Measurements from ENCODE around the gene SNAPC4. TPM values are rescaled to one million over a fixed set of nuclear protein-coding genes. Genes with fewer than 3 reads are reported as not detected.

Gene SNAPC4
- total and polyA plus RNA-seq, 4 experiments from 2014 or later = 0.35 to 15.4 (median 7.6) TPM

- peak in 1 of 5 donors; percentile 13 for DNase-seq
- POLR2A ChIA-PET (ENCODE audit: partially characterized antibody) = interaction anchor here (2.2 to 4.3 kb wide), 3 partner anchors 11 to 35 kb away, joined by 9 to 36 read pairs (median 27); partner anchors contain the start of genes DNLZ, ENTR1 and PMPCA
- H3K4me1 ChIP-seq (ENCODE audit: insufficient read depth, low read length) = peaks cover 32% of the 10 kb centered on the region
- Mint-ChIP-seq H3K27me3 (no peaks in the 10 kb centered on the region), H3K36me3 (peaks cover 11 to 18% of the 10 kb centered on the region in 2 donors), H3K9me3 (no peaks in the 10 kb centered on the region), H3K4me3 (peak overlapping the region; percentile 23 to 90 (median 88)), H3K4me1 (peaks cover 11 to 31% (median 21%) of the 10 kb centered on the region in 4 donors), H3K27ac (peak overlapping the region in 3 of 7 donors; percentile 23 to 57 (median 42))
- peaks cover 35% of the 10 kb centered on the region for H3K36me3 ChIP-seq (ENCODE audit: insufficient read depth, low read length)
- H3K9me3 ChIP-seq (ENCODE audit: control insufficient read depth in 1 of 2, low read length in 2 of 2) = no peaks in the 10 kb centered on the region
- CTCF ChIA-PET (ENCODE audit: partially characterized antibody) = interaction anchor here (0.6 to 0.9 kb wide), 2 partner anchors 11 to 13 kb away, joined by 3 read pairs; no protein-coding TSS in a partner anchor
- H3K27me3 ChIP-seq (ENCODE audit: insufficient read depth, low read length) = no peaks in the 10 kb centered on the region
- H3K4me3 ChIP-seq (ENCODE audit: low read length in 2 of 2) = no peak overlapping the region
- intact Hi-C loops (cut with micrococcal nuclease) = no loop called here
- H3K27ac ChIP-seq (ENCODE audit: low read depth, low read length) = no peak overlapping the region
Observed at GRCh38 chr9:136398286-136398685, 1.7 kb downstream of the SNAPC4 start.

GRCh38 chr9:136397643-136398042, 2.3 kb downstream of the SNAPC4 start:
- Mint-ChIP-seq H3K36me3 (peaks cover 11 to 18% of the 10 kb centered on the region in 2 donors), H3K27ac (no peak overlapping the region), H3K27me3 (no peaks in the 10 kb centered on the region), H3K4me3 (peak overlapping the region in 1 of 8 donors; percentile 83), H3K9me3 (no peaks in the 10 kb centered on the region), H3K4me1 (peaks cover 10 to 29% (median 19%) of the 10 kb centered on the region in 4 donors)
- no peak overlapping the region for H3K4me3 ChIP-seq (ENCODE audit: low read length in 2 of 2)
- peaks cover 35% of the 10 kb centered on the region for H3K36me3 ChIP-seq (ENCODE audit: insufficient read depth, low read length)
- H3K27me3 ChIP-seq (ENCODE audit: insufficient read depth, low read length) = no peaks in the 10 kb centered on the region
- DNase-seq = peak in 1 of 5 donors; percentile 12
- ChIA-PET POLR2A (ENCODE audit: partially characterized antibody) (interaction anchor here (2.2 kb wide), 1 partner anchor 34 kb away, joined by 9 read pairs; the partner anchor contains the start of gene DNLZ), CTCF (ENCODE audit: partially characterized antibody) (interaction anchor here (0.6 kb wide), 1 partner anchor 12 kb away, joined by 3 read pairs; no protein-coding TSS in a partner anchor)
- intact Hi-C loops (cut with micrococcal nuclease) = no loop called here
- no peaks in the 10 kb centered on the region for H3K9me3 ChIP-seq (ENCODE audit: control insufficient read depth in 1 of 2, low read length in 2 of 2)
- H3K4me1 ChIP-seq (ENCODE audit: insufficient read depth, low read length) = peaks cover 25% of the 10 kb centered on the region
- H3K27ac ChIP-seq (ENCODE audit: low read depth, low read length) = no peak overlapping the region

DNA sequence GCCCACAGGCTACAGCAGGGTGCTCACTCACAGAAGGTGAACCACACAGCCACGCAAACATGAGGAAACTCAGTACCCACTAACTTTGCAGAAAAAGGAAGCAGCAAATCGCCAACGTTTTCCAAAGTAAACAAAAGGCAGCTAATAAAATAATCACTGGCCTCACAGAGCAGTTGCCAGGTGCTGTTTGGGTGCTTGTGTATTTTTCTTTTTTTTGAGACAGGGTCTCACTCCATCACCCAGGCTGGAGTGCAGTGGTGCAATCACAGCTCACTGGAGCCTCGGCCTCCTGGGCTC, 3.8 kb downstream of the SNAPC4 start:
- Mint-ChIP-seq H3K4me3 (no peak overlapping the region), H3K27me3 (no peaks in the 10 kb centered on the region), H3K4me1 (peaks cover 7 to 20% (median 13%) of the 10 kb centered on the region in 4 donors), H3K9me3 (no peaks in the 10 kb centered on the region), H3K27ac (no peak overlapping the region), H3K36me3 (peaks cover 18 to 30% of the 10 kb centered on the region in 2 donors)
- ChIA-PET POLR2A (ENCODE audit: partially characterized antibody) (interaction anchor here (2.2 kb wide), 1 partner anchor 33 kb away, joined by 9 read pairs; the partner anchor contains the start of gene DNLZ), CTCF (ENCODE audit: partially characterized antibody) (interaction anchor here (1.6 kb wide), 1 partner anchor 32 kb away, joined by 7 read pairs; the partner anchor contains the start of gene DNLZ)
- Histone ChIP-seq H3K9me3 (ENCODE audit: control insufficient read depth in 1 of 2, low read length in 2 of 2) (no peaks in the 10 kb centered on the region), H3K4me1 (ENCODE audit: insufficient read depth, low read length) (peaks cover 22% of the 10 kb centered on the region), H3K27me3 (ENCODE audit: insufficient read depth, low read length) (no peaks in the 10 kb centered on the region), H3K36me3 (ENCODE audit: insufficient read depth, low read length) (peaks cover 40% of the 10 kb centered on the region), H3K27ac (ENCODE audit: low read depth, low read length) (no peak overlapping the region), H3K4me3 (ENCODE audit: low read length in 2 of 2) (no peak overlapping the region)
- no peak for DNase-seq
- intact Hi-C loops (cut with micrococcal nuclease) = no loop called here

GRCh38 chr9:136395345-136396218, 4.4 kb downstream of the SNAPC4 start:
- POLR2A ChIA-PET (ENCODE audit: partially characterized antibody) = no interaction called here
- Mint-ChIP-seq H3K4me3 (peak overlapping the region in 1 of 8 donors; percentile 45), H3K9me3 (no peaks in the 10 kb centered on the region), H3K27me3 (no peaks in the 10 kb centered on the region), H3K36me3 (peaks cover 23 to 34% of the 10 kb centered on the region in 2 donors), H3K4me1 (peaks cover 7 to 17% (median 12%) of the 10 kb centered on the region in 4 donors), H3K27ac (no peak overlapping the region)
- Histone ChIP-seq H3K4me1 (ENCODE audit: insufficient read depth, low read length) (peaks cover 20% of the 10 kb centered on the region), H3K4me3 (ENCODE audit: low read length in 2 of 2) (no peak overlapping the region), H3K27ac (ENCODE audit: low read depth, low read length) (no peak overlapping the region), H3K27me3 (ENCODE audit: insufficient read depth, low read length) (no peaks in the 10 kb centered on the region), H3K36me3 (ENCODE audit: insufficient read depth, low read length) (peaks cover 40% of the 10 kb centered on the region), H3K9me3 (ENCODE audit: control insufficient read depth in 1 of 2, low read length in 2 of 2) (no peaks in the 10 kb centered on the region)
- intact Hi-C loops (cut with micrococcal nuclease) = no loop called here
- peak in 1 of 5 donors; percentile 29 for DNase-seq
- CTCF ChIA-PET (ENCODE audit: partially characterized antibody) = interaction anchor here (1.6 kb wide), 1 partner anchor 32 kb away, joined by 7 read pairs; the partner anchor contains the start of gene DNLZ

DNA sequence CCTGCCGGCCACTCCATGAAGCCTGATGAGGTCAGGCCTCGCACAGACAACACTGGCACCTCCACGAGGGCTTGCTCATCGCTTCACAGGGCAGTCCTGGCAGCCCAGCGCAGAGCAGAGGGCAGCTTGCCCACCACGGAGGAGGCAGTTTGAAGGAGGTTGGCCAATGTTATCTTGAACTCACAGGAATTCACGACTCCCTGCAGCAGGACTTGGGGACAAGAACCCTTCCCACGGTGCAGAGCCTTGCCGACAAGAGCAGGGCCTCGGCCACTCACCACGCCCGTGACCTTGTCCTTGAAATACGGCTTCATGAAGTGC, 5.0 kb downstream of the SNAPC4 start:
- Mint-ChIP-seq H3K4me1 (peaks cover 7 to 14% (median 12%) of the 10 kb centered on the region in 4 donors), H3K9me3 (no peaks in the 10 kb centered on the region), H3K27ac (no peak overlapping the region), H3K36me3 (peaks cover 24 to 35% of the 10 kb centered on the region in 2 donors), H3K4me3 (no peak overlapping the region), H3K27me3 (no peaks in the 10 kb centered on the region)
- no peak for DNase-seq
- H3K27me3 ChIP-seq (ENCODE audit: insufficient read depth, low read length) = no peaks in the 10 kb centered on the region
- intact Hi-C loops (cut with micrococcal nuclease) = no loop called here
- H3K27ac ChIP-seq (ENCODE audit: low read depth, low read length) = no peak overlapping the region
- peaks cover 15% of the 10 kb centered on the region for H3K4me1 ChIP-seq (ENCODE audit: insufficient read depth, low read length)
- no peaks in the 10 kb centered on the region for H3K9me3 ChIP-seq (ENCODE audit: control insufficient read depth in 1 of 2, low read length in 2 of 2)
- POLR2A ChIA-PET (ENCODE audit: partially characterized antibody) = no interaction called here
- CTCF ChIA-PET (ENCODE audit: partially characterized antibody) = no interaction called here
- peaks cover 40% of the 10 kb centered on the region for H3K36me3 ChIP-seq (ENCODE audit: insufficient read depth, low read length)
- H3K4me3 ChIP-seq (ENCODE audit: low read length in 2 of 2) = no peak overlapping the region

DNA sequence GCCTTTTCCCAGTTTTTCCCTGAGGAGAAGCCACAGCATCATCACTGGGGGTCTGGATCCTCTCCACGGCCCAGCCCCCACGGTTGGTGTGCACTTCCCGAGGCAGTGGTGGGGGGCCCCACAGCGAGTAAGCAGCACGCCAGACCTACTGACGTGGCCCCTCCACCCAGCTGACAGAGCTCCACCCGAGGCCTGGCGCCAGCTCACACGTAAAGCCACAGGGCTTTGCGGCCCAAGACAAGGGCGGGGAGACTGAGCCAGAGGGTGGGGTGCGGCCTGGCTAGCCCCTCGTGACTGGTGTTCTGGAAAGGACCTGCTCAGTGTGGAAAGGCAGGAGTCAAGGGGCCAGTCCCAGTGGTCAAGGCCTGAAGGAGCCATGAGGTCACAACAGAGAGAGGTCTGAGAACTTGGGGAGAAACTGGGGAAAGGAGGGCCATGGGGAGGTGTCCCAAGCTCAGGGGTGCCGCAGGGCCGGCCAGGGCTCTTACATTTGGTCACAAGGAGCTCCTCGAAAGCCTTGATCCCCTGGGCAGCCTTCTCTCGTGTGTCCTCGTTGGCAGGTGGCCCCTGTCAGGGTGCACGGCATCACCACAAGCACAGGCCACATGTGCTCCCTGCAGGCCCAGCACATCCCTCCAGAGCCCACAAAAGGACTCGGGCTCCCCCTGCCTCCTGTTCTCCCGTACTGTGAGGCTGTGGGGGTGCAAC, 5.5 kb downstream of the SNAPC4 start:
- ChIA-PET CTCF (ENCODE audit: partially characterized antibody) (no interaction called here), POLR2A (ENCODE audit: partially characterized antibody) (no interaction called here)
- no peak overlapping the region for H3K4me3 ChIP-seq (ENCODE audit: low read length in 2 of 2)
- Mint-ChIP-seq H3K4me3 (no peak overlapping the region), H3K4me1 (peaks cover 7 to 14% (median 12%) of the 10 kb centered on the region in 4 donors), H3K9me3 (no peaks in the 10 kb centered on the region), H3K27me3 (no peaks in the 10 kb centered on the region), H3K27ac (no peak overlapping the region), H3K36me3 (peaks cover 27 to 38% of the 10 kb centered on the region in 2 donors)
- DNase-seq = peak in 1 of 5 donors; percentile 21
- intact Hi-C loops (cut with micrococcal nuclease) = no loop called here
- H3K36me3 ChIP-seq (ENCODE audit: insufficient read depth, low read length) = peaks cover 40% of the 10 kb centered on the region
- no peaks in the 10 kb centered on the region for H3K27me3 ChIP-seq (ENCODE audit: insufficient read depth, low read length)
- no peak overlapping the region for H3K27ac ChIP-seq (ENCODE audit: low read depth, low read length)
- no peaks in the 10 kb centered on the region for H3K9me3 ChIP-seq (ENCODE audit: control insufficient read depth in 1 of 2, low read length in 2 of 2)
- peaks cover 14% of the 10 kb centered on the region for H3K4me1 ChIP-seq (ENCODE audit: insufficient read depth, low read length)

DNA sequence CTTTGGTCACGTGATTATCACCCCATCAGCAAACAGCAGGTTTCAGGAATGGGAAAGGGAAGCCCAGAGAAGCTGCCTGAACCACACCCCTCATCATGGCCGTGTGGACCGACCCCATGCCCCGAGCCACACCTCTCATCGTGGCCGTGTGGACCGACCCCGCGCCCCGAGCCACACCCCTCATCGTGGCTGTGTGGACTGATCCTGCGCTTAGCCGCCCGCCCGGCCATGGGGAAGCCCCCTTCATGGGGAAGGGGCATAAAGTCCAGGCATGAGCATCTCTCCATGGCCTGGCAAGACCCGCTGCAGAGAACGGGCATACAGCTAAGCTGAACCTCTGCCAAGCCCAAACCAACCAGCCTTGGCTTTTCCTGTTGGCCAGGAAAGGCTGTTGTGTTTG, 6.4 kb downstream of the SNAPC4 start:
- peaks cover 5% of the 10 kb centered on the region for H3K4me1 ChIP-seq (ENCODE audit: insufficient read depth, low read length)
- Mint-ChIP-seq H3K27me3 (no peaks in the 10 kb centered on the region), H3K4me1 (peaks cover 0 to 6% (median 4%) of the 10 kb centered on the region in 4 donors), H3K4me3 (no peak overlapping the region), H3K27ac (no peak overlapping the region), H3K9me3 (no peaks in the 10 kb centered on the region), H3K36me3 (peaks cover 35 to 40% of the 10 kb centered on the region in 2 donors)
- no peak overlapping the region for H3K27ac ChIP-seq (ENCODE audit: low read depth, low read length)
- no peaks in the 10 kb centered on the region for H3K9me3 ChIP-seq (ENCODE audit: control insufficient read depth in 1 of 2, low read length in 2 of 2)
- ChIA-PET POLR2A (ENCODE audit: partially characterized antibody) (interaction anchor here (1.4 kb wide), 1 partner anchor 10 kb away, joined by 3 read pairs; no protein-coding TSS in a partner anchor), CTCF (ENCODE audit: partially characterized antibody) (interaction anchor here (0.9 kb wide), 1 partner anchor 31 kb away, joined by 3 read pairs; no protein-coding TSS in a partner anchor)
- intact Hi-C loops (cut with micrococcal nuclease) = no loop called here
- H3K27me3 ChIP-seq (ENCODE audit: insufficient read depth, low read length) = no peaks in the 10 kb centered on the region
- H3K36me3 ChIP-seq (ENCODE audit: insufficient read depth, low read length) = peaks cover 45% of the 10 kb centered on the region
- no peak for DNase-seq
- no peak overlapping the region for H3K4me3 ChIP-seq (ENCODE audit: low read length in 2 of 2)

Data from CD4-positive, alpha-beta memory T cell (primary cell).